Mesothelial cell of epicardium (in vitro differentiated cells): ENCODE measurements around the gene GADD45B. TPM values are rescaled to one million over a fixed set of nuclear protein-coding genes. Genes with fewer than 3 reads are reported as not detected.

Source experiments
- DNase-seq, 2 experiments: peaks; one replicate each; pipeline ENCODE4 v3.0.0; 2021; ENCODE audit warnings: low spot score in 2 of 2; ENCODE audit not compliant: unreplicated experiment in 2 of 2
- H3K27ac Mint-ChIP-seq: 2 replicates; pipeline ENCODE4 v1.8.0; 2021; ENCODE audit warnings: mixed read lengths
- H3K27me3 Mint-ChIP-seq: 2 replicates; pipeline ENCODE4 v1.8.0; 2021; ENCODE audit warnings: low read depth, mixed read lengths
- H3K36me3 Mint-ChIP-seq: 2 replicates; pipeline ENCODE4 v1.8.0; 2021; ENCODE audit warnings: mixed read lengths
- H3K4me1 Mint-ChIP-seq: 2 replicates; pipeline ENCODE4 v1.8.0; 2021; ENCODE audit warnings: mixed read lengths
- H3K4me3 Mint-ChIP-seq: 2 replicates; pipeline ENCODE4 v1.8.0; 2021; ENCODE audit warnings: mild to moderate bottlenecking, moderate library complexity, mixed read lengths
- H3K9me3 Mint-ChIP-seq: 2 replicates; pipeline ENCODE4 v1.8.0; 2021; ENCODE audit warnings: mixed read lengths
- CTCF ChIP-seq: fragments of 200-600 bp; sonication (generic); IDR thresholded peaks from one replicate; pipeline ENCODE4 v1.5.0; 2021; ENCODE audit warnings: antibody characterized with exemption; ENCODE audit not compliant: unreplicated experiment
- total RNA-seq: library from RNA; stranded (reverse); gene quantifications from 3 replicates; pipeline ENCODE4 v1.2.1, GENCODE V29; 2021

Gene GADD45B
- total RNA-seq, 1 donor from 2014 or later: 80.0 TPM

- no peak for TF ChIP-seq CTCF
- Mint-ChIP-seq H3K4me3 (peak overlapping the region; percentile 46), H3K4me1 (peaks cover 38% of the 10 kb centered on the region), H3K36me3 (no peaks in the 10 kb centered on the region), H3K27ac (no peak overlapping the region), H3K9me3 (no peaks in the 10 kb centered on the region), H3K27me3 (no peaks in the 10 kb centered on the region)
- no peak for DNase-seq
Observed at GRCh38 chr19:2495130-2495641, 19.3 kb downstream of the GADD45B start.

- no peak for DNase-seq
- Mint-ChIP-seq H3K27me3 (no peaks in the 10 kb centered on the region), H3K36me3 (no peaks in the 10 kb centered on the region), H3K4me1 (peaks cover 39% of the 10 kb centered on the region), H3K27ac (peak overlapping the region; percentile 80), H3K4me3 (peak overlapping the region; percentile 51), H3K9me3 (no peaks in the 10 kb centered on the region)
- no peak for TF ChIP-seq CTCF
Observed at GRCh38 chr19:2495651-2496316, 19.9 kb downstream of the GADD45B start.

- Mint-ChIP-seq H3K27ac (no peak overlapping the region), H3K4me3 (no peak overlapping the region), H3K36me3 (no peaks in the 10 kb centered on the region), H3K4me1 (peaks cover 32% of the 10 kb centered on the region), H3K27me3 (no peaks in the 10 kb centered on the region), H3K9me3 (no peaks in the 10 kb centered on the region)
- no peak for TF ChIP-seq CTCF
- DNase-seq: no peak
Observed at GRCh38 chr19:2497186-2497585, 21.3 kb downstream of the GADD45B start.

GRCh38 chr19:2500156-2500555 is 24.2 kb downstream of the GADD45B start:
- no peaks in the 10 kb centered on the region for H3K36me3 Mint-ChIP-seq
- no peaks in the 10 kb centered on the region for H3K9me3 Mint-ChIP-seq
- TF ChIP-seq CTCF: no peak
- no peaks in the 10 kb centered on the region for H3K27me3 Mint-ChIP-seq
- H3K4me3 Mint-ChIP-seq: no peak overlapping the region
- no peak for DNase-seq
- H3K4me1 Mint-ChIP-seq: peaks cover 28% of the 10 kb centered on the region
- peak overlapping the region; percentile 25 for H3K27ac Mint-ChIP-seq

- no peaks in the 10 kb centered on the region for H3K9me3 Mint-ChIP-seq
Observed at GRCh38 chr19:2500841-2501261, 24.9 kb downstream of the GADD45B start.

More at GRCh38 chr19:2500841-2501261, 24.9 kb downstream of the GADD45B start:
- H3K27ac Mint-ChIP-seq: no peak overlapping the region
- H3K36me3 Mint-ChIP-seq: no peaks in the 10 kb centered on the region
- TF ChIP-seq CTCF: no peak
- H3K4me3 Mint-ChIP-seq: no peak overlapping the region
- no peak for DNase-seq
- peaks cover 26% of the 10 kb centered on the region for H3K4me1 Mint-ChIP-seq
- no peaks in the 10 kb centered on the region for H3K27me3 Mint-ChIP-seq
